Caco-2 (cell line): ENCODE measurements around the gene CAPZB. TPM values are rescaled to one million over a fixed set of nuclear protein-coding genes. Genes with fewer than 3 reads are reported as not detected.
A peak's percentile ranks its signal among the peaks of the same experiment; 100 is the strongest.

ENCODE experiments used
- BruUV-seq: library from RNA; stranded (reverse); fragments of 400-500 nt; replicated peaks from 2 replicates; lab custom pipeline; 2021; lab: Mats Ljungman, UMichigan
- CTCF ChIA-PET: fragments of 300-600 bp; sonication (Branson Sonifier 250); formaldehyde crosslinking; loops from one replicate; lab custom pipeline; 2022; ENCODE audit warnings: antibody characterized with exemption; lab: Charles Lee
- POLR2A ChIA-PET: fragments of 300-600 bp; sonication (Branson Sonifier 250); formaldehyde crosslinking; loops from one replicate; lab custom pipeline; 2022; ENCODE audit warnings: antibody characterized with exemption; lab: Charles Lee
- DNase-seq, 2 experiments: peaks; one replicate each; pipeline versions ENCODE4 v3.0.0 to v3.0.0-alpha.2; 2020 to 2022
- H3K27me3 ChIP-seq: replicated peaks from 2 replicates; pipeline ENCODE4 v1.6.0; 2011; ENCODE audit warnings: low read length; ENCODE audit not compliant: control insufficient read depth, insufficient read depth
- H3K36me3 ChIP-seq: 2 replicates; pipeline ENCODE4 v1.5.1; 2011; ENCODE audit warnings: low read length; ENCODE audit not compliant: control insufficient read depth, insufficient read depth
- H3K4me1 ChIP-seq: fragments of 250-450 bp; sonication (Bioruptor Pico); 2 replicates; pipeline ENCODE4 v1.5.1; 2020; ENCODE audit warnings: mild to moderate bottlenecking
- H3K4me3 ChIP-seq: 2 replicates; pipeline ENCODE4 v1.5.1; 2011; ENCODE audit warnings: low read depth, mild to moderate bottlenecking, control low read depth, low read length
- H3K9me3 ChIP-seq: fragments of 250-450 bp; sonication (Bioruptor Pico); 2 replicates; pipeline ENCODE4 v1.5.1; 2020; ENCODE audit warnings: mild to moderate bottlenecking, moderate library complexity
- H3K27ac Mint-ChIP-seq: one replicate; pipeline ENCODE4 v1.8.0; 2022; ENCODE audit warnings: mixed read lengths; ENCODE audit not compliant: unreplicated experiment
- H3K27me3 Mint-ChIP-seq: one replicate; pipeline ENCODE4 v1.8.0; 2022; ENCODE audit warnings: mixed read lengths; ENCODE audit not compliant: insufficient read depth, unreplicated experiment
- H3K36me3 Mint-ChIP-seq: one replicate; pipeline ENCODE4 v1.8.0; 2022; ENCODE audit warnings: mild to moderate bottlenecking, mixed read lengths; ENCODE audit not compliant: insufficient read depth, unreplicated experiment
- H3K4me1 Mint-ChIP-seq: one replicate; pipeline ENCODE4 v1.8.0; 2022; ENCODE audit warnings: low read depth, mixed read lengths; ENCODE audit not compliant: unreplicated experiment
- H3K4me3 Mint-ChIP-seq: one replicate; pipeline ENCODE4 v1.8.0; 2022; ENCODE audit warnings: mild to moderate bottlenecking, moderate library complexity, mixed read lengths; ENCODE audit not compliant: unreplicated experiment
- H3K9me3 Mint-ChIP-seq: one replicate; pipeline ENCODE4 v1.8.0; 2022; ENCODE audit warnings: mixed read lengths; ENCODE audit not compliant: unreplicated experiment
- intact Hi-C: fragments of 100-400 bp; cut with micrococcal nuclease; formaldehyde crosslinking; loops from one replicate; pipeline ENCODE4 v1.10.0; 2022; ENCODE audit not compliant: unreplicated experiment
- total RNA-seq: library from RNA; stranded (reverse); gene quantifications from 2 replicates; pipeline ENCODE4 v1.2.3, GENCODE V29; 2022
- TF ChIP-seq, protein P1 (sequence below), 2 experiments: fragments of 200-600 bp in 1 of 2; IDR thresholded peaks; 1 replicate in 1 of 2; 2 replicates in 1 of 2; pipeline versions ENCODE4 v1.5.1 to v1.8.0; 2011 to 2022; ENCODE audit warnings: antibody characterized with exemption in 1 of 2, control low read depth in 1 of 2, inconsistent platforms in 1 of 2, low read depth in 1 of 2, low read length in 1 of 2, mild to moderate bottlenecking in 1 of 2, moderate library complexity in 1 of 2; ENCODE audit not compliant: insufficient read depth in 1 of 2, severe bottlenecking in 1 of 2, unreplicated experiment in 1 of 2

CAPZB gene
- total RNA-seq, 1 experiment from 2014 or later, result 205 TPM

DNA sequence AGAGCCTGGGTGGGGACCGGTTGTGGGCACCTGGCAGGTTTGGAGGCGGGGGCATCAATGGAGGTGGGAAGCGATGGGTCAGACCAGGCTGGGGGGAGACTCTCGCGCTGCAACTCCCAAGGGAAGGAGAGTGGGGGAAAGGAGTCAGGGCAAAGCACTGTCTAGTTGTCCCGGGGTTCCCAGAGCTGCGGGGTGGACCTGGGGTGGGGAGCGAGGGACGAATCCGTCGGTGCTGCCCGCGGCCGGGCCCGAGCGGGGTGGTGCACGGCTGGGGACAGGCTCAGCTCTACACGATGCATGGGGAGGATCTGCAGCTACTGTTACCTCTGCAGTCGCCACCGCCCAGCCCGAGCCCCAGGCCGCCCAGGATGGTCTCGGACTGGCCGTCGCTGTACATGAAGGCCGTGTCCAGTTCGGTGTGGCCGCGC lies 173.8 kb downstream of the CAPZB start:
- H3K27me3 Mint-ChIP-seq, result no peaks in the 10 kb centered on the region
- intact Hi-C loops, result loop anchor here (10.0 kb wide), 1 partner anchor 57 kb away; the partner anchor contains the start of genes EMC1 and MRTO4
- peaks cover 15% of the 10 kb centered on the region for H3K4me1 Mint-ChIP-seq
- H3K4me3 Mint-ChIP-seq, result peak overlapping the region; percentile 84
- TF ChIP-seq, protein P1, sequence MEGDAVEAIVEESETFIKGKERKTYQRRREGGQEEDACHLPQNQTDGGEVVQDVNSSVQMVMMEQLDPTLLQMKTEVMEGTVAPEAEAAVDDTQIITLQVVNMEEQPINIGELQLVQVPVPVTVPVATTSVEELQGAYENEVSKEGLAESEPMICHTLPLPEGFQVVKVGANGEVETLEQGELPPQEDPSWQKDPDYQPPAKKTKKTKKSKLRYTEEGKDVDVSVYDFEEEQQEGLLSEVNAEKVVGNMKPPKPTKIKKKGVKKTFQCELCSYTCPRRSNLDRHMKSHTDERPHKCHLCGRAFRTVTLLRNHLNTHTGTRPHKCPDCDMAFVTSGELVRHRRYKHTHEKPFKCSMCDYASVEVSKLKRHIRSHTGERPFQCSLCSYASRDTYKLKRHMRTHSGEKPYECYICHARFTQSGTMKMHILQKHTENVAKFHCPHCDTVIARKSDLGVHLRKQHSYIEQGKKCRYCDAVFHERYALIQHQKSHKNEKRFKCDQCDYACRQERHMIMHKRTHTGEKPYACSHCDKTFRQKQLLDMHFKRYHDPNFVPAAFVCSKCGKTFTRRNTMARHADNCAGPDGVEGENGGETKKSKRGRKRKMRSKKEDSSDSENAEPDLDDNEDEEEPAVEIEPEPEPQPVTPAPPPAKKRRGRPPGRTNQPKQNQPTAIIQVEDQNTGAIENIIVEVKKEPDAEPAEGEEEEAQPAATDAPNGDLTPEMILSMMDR (IDR thresholded peaks at IDR 0.05; ENCODE audit: insufficient read depth in 1 of 2, low read depth in 1 of 2, low read length in 1 of 2, severe bottlenecking in 1 of 2, unreplicated experiment in 1 of 2), result no peak
- POLR2A ChIA-PET, result interaction anchor here (0.6 kb wide), 1 partner anchor 103 kb away, joined by 5 read pairs; no protein-coding TSS in a partner anchor
- BruUV-seq, result no TSS peak
- Histone ChIP-seq H3K4me1 (no peaks in the 10 kb centered on the region), H3K27me3 (no peaks in the 10 kb centered on the region), H3K4me3 (peak overlapping the region; percentile 93), H3K9me3 (no peaks in the 10 kb centered on the region), H3K36me3 (peaks cover 1% of the 10 kb centered on the region; the same call in 1 of the 2 replicates)
- no peak for DNase-seq
- H3K27ac Mint-ChIP-seq, result peak overlapping the region; percentile 39
- H3K9me3 Mint-ChIP-seq, result no peaks in the 10 kb centered on the region
- peaks cover 20% of the 10 kb centered on the region for H3K36me3 Mint-ChIP-seq
- CTCF ChIA-PET, result no interaction called here

- Histone ChIP-seq H3K4me1 (no peaks in the 10 kb centered on the region), H3K27me3 (no peaks in the 10 kb centered on the region), H3K9me3 (no peaks in the 10 kb centered on the region), H3K4me3 (peak overlapping the region; percentile 93), H3K36me3 (peaks cover 1% of the 10 kb centered on the region; the same call in 1 of the 2 replicates)
- DNase-seq, result no peak
- Mint-ChIP-seq H3K27ac (peak overlapping the region; percentile 39), H3K36me3 (peaks cover 26% of the 10 kb centered on the region), H3K9me3 (no peaks in the 10 kb centered on the region), H3K4me3 (peak overlapping the region; percentile 84), H3K4me1 (peaks cover 15% of the 10 kb centered on the region), H3K27me3 (no peaks in the 10 kb centered on the region)
- TSS peak; percentile 42 for BruUV-seq
- ChIA-PET POLR2A (no interaction called here), CTCF (no interaction called here)
- intact Hi-C loops, result loop anchor here (10.0 kb wide), 1 partner anchor 56 kb away; the partner anchor contains the start of genes EMC1 and MRTO4
- TF ChIP-seq, protein P1 (IDR thresholded peaks at IDR 0.05; ENCODE audit: insufficient read depth in 1 of 2, low read depth in 1 of 2, low read length in 1 of 2, severe bottlenecking in 1 of 2, unreplicated experiment in 1 of 2), result no peak
Observed at GRCh38 chr1:19310720-19311502, 174.4 kb downstream of the CAPZB start.

DNA sequence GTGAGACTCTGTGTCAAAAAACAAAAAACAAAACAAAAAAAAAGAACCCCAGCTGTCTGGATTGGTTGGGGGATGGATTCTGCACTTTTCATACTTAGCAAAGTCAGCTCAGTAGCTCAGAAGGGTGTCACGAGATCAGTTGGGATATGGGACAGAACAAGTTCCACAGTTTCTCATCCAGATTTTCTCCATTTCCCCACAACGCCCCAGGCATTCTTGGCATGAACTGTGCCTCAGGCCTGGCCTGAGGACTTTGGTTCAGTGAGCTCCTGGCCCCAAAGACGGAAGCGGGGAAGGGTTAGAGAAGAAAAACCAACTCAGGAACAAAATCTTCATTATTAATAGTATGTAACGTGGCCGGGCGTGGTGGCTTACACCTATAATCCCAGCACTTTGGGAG lies 175.3 kb downstream of the CAPZB start:
- H3K27ac Mint-ChIP-seq, result no peak overlapping the region
- no TSS peak for BruUV-seq
- no peaks in the 10 kb centered on the region for H3K27me3 ChIP-seq
- no peaks in the 10 kb centered on the region for H3K9me3 ChIP-seq
- intact Hi-C loops, result loop anchor here (10.0 kb wide), 1 partner anchor 55 kb away; the partner anchor contains the start of genes EMC1 and MRTO4
- no peaks in the 10 kb centered on the region for H3K27me3 Mint-ChIP-seq
- ChIA-PET CTCF (no interaction called here), POLR2A (no interaction called here)
- H3K36me3 ChIP-seq, result no peaks in the 10 kb centered on the region; the same call in 1 of the 2 replicates
- no peaks in the 10 kb centered on the region for H3K4me1 ChIP-seq
- H3K4me3 Mint-ChIP-seq, result no peak overlapping the region
- no peaks in the 10 kb centered on the region for H3K9me3 Mint-ChIP-seq
- no peak for DNase-seq
- no peak overlapping the region for H3K4me3 ChIP-seq
- TF ChIP-seq, protein P1 (IDR thresholded peaks at IDR 0.05; ENCODE audit: insufficient read depth in 1 of 2, low read depth in 1 of 2, low read length in 1 of 2, severe bottlenecking in 1 of 2, unreplicated experiment in 1 of 2), result no peak
- H3K4me1 Mint-ChIP-seq, result peaks cover 15% of the 10 kb centered on the region
- peaks cover 29% of the 10 kb centered on the region for H3K36me3 Mint-ChIP-seq
